HG03060 (cell line): ENCODE data around the gene ZDHHC5.
A peak's percentile ranks its signal among the peaks of the same experiment; 100 is the strongest.
"Not testable (repeated sequence)": the region's sequence is repeated elsewhere in the genome, so short reads cannot be mapped to it uniquely, and the experiment has no call there.

ENCODE experiments used
- ATAC-seq: cut with Tn5 transposase; IDR thresholded peaks from one replicate; pipeline ENCODE4 v1.9.1; 2021; ENCODE audit warnings: low read depth, moderate number of reproducible peaks; ENCODE audit not compliant: unreplicated experiment

ZDHHC5 gene

GRCh38 chr11:57716726-57717125 lies 48.8 kb downstream of the ZDHHC5 start:
- not testable (repeated sequence) for ATAC-seq

GRCh38 chr11:57727185-57727584 lies 59.3 kb downstream of the ZDHHC5 start:
- ATAC-seq, result no peak

DNA sequence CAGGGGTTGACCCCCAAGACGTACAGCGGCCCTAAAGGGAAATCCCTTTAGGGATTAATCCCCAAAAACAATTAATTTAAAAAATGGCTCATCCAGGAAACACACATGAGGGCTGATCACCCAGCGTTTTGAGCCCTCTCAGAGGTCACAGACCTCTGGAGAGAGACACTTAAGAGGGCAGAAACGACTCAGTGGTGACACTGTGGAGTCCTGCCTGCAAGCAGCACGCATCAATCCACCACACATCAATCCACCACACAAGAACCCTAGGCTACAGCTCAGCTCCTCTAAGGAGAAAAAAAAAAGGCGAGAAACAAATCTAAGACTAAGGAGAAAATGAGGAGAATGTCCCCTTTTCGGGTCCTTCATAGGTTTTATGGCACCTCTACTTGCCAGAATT lies 60.9 kb downstream of the ZDHHC5 start:
- ATAC-seq, result no peak

DNA sequence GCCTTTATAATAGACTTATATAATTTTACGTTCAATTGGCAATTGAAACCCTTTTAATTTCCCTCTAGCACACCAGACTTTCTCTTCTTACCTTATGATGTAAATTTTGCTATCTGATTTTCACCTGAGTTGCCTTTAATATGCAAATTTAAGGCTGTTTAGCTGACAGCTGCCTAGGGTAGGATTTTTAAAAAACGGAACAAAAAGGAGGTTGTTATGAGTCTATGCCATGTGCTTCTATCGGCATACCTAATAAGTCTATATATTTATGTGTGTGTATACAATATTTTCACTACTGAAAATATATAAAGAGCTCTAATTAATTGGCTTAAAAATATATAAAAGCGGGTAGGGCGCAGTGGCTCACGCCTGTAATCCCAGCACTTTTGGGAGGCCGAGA lies 61.6 kb downstream of the ZDHHC5 start:
- no peak for ATAC-seq

DNA sequence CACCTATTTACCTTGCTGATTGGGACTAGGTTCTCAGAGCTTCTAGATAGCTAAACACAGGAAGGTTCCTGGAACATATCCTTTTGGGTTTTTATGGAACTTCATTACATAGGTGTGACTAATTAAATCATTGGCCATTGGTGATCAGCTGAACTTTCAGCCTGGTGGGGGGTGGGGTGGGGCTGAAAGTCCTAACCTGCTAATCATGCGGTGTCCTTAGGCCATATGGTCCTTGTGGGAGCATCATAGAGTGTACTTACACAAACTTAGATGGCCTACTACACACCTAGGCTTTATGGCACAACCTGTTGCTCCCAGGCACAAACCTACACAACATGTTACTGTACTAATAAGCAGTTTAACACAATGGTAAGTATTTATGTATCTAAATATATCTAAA lies 64.7 kb downstream of the ZDHHC5 start:
- ATAC-seq, result no peak

- ATAC-seq, result no peak
Measured at GRCh38 chr11:57735619-57736298, 67.8 kb downstream of the ZDHHC5 start.

DNA sequence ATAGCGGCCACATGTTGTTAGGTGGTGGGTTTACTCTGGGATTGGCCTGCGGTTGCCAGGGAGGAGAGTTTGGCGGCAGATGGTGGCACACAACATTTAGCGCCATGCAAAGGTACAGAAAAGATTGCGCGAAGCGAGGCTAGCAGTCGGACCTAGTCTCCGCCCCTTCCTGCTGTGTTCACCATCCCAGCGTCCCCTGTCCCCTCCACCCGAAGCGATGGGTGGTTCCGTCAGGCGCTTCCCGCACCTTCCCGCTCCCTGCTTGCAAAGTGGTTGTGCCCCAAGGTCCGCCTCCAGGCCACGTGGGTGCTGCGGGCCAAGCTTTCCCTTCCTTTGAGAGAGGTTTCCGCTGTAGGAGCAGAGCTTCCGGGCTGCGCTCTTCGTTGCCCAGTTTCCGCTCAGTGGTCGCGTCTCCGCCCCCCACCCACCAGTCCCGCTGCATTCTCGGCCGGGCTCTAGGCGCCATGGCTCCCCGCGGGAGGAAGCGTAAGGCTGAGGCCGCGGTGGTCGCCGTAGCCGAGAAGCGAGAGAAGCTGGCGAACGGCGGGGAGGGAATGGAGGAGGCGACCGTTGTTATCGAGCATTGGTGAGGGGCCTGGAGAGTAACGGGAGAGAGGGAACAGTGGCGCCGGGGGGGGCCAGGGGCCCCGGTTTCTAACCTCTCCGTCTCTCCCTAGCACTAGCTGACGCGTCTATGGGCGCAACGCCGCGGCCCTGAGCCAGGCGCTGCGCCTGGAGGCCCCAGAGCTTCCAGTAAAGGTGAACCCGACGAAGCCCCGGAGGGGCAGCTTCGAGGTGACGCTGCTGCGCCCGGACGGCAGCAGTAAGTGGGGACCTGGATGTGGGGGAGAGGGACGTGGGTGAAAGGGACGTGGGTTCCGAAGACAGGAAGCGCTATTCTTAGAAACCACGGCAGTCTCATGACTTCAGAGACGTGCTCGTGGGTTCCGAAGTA lies 73.5 kb downstream of the ZDHHC5 start, which contains the start of gene SELENOH:
Gene SELENOH (plus strand): TSS at position 360 of the 955 bp plus-strand sequence. CDS start 105 bp downstream, at position 465.
- ATAC-seq, result peak; percentile 90

DNA sequence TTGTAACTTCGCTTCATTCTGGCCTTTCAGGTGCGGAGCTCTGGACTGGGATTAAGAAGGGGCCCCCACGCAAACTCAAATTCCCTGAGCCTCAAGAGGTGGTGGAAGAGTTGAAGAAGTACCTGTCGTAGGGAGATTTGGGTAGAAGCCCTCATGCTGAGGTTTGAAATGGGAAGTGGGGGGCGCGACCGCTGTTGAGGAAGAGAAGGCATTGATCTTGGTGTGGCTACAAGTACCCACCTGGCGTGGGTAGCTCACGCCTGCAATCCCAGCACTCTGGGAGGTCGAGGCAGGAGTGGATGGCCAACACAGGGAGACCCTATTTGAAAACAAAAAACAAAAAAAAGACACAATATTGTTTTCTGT lies 74.2 kb downstream of the ZDHHC5 start:
- no peak for ATAC-seq

DNA sequence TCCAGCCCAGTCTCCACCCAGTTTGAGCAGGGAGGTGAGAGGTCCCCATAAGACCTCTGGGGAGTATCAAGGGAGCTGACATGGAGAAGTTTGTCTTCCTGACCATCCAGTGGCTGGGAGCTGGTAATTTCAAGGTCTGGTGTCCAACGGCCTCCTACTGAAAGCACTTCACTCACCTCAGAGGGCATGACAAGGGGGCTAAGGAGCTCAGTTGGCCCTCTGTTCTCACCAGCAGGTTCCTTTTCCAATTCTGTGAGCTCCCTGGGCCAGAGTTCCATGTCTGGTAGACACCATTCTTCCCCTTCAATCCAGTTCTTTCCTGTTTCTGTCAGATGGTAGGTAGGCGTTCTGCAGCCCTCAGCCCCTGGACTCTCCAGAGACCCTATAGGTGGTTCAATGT lies 76.4 kb downstream of the ZDHHC5 start:
- no peak for ATAC-seq

GRCh38 chr11:57745206-57745605 lies 77.3 kb downstream of the ZDHHC5 start:
- no peak for ATAC-seq

- ATAC-seq, result no peak
Measured at GRCh38 chr11:57746920-57747319, 79.0 kb downstream of the ZDHHC5 start.
